HG03469 (cell line): ENCODE measurements around the gene FHAD1.
"Not testable (repeated sequence)": the region's sequence is repeated elsewhere in the genome, so short reads cannot be mapped to it uniquely, and the experiment has no call there.

Source experiments
- ATAC-seq: cut with Tn5 transposase; IDR thresholded peaks from one replicate; pipeline ENCODE4 v1.9.1; 2021; ENCODE audit warnings: mild to moderate bottlenecking, moderate library complexity, moderate number of reproducible peaks; ENCODE audit not compliant: unreplicated experiment

FHAD1 gene

DNA sequence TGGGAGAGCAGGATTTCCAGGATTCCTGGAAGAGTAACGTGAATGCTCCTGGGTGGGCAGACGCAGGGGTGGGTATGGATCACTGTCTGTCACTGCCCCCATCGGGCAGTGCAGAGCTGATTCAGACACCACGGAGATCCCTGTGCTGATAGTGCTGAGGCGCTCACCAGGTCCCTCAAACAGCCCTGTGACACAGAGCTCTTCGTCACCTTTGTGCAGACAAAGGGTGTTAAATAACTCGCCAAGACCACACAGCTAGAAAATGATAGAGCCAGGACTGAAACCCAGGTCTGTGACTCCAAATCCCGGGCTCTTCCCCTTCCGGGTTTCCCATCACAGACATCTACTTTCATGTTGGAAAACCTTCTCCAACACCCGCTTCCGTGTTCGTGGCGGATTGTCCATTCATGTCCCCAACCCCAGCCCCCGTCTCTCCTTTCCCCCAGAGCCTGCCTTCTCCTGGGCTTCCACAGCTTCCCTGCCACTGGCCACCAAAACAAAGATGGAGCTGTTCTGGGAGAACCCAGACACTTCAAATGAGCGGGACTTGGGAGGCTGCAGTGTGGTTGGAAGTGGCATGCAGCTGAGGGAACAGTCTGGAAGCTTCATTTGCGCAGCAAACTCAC lies 165.3 kb downstream of the FHAD1 start:
- no peak for ATAC-seq

DNA sequence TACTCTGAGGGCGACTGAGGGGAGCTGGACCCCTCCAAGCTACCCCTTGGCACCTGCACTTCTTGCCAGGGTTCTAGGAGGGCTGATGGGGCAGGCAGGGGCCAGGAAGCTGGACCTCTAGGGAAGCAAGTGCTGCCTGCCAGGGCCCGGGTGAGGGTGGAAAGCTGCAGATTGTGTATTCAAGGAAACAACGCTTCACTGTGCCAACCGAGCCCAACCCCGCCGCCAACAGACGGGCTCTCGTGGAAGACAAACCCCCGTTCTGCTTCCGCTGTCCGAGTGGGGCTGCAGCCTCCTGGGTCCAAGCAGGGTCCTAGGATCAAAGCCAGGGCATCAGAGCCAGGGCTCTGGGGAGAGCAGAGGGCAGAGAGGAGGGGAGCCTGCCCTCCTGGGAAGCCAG lies 165.8 kb downstream of the FHAD1 start:
- no peak for ATAC-seq

DNA sequence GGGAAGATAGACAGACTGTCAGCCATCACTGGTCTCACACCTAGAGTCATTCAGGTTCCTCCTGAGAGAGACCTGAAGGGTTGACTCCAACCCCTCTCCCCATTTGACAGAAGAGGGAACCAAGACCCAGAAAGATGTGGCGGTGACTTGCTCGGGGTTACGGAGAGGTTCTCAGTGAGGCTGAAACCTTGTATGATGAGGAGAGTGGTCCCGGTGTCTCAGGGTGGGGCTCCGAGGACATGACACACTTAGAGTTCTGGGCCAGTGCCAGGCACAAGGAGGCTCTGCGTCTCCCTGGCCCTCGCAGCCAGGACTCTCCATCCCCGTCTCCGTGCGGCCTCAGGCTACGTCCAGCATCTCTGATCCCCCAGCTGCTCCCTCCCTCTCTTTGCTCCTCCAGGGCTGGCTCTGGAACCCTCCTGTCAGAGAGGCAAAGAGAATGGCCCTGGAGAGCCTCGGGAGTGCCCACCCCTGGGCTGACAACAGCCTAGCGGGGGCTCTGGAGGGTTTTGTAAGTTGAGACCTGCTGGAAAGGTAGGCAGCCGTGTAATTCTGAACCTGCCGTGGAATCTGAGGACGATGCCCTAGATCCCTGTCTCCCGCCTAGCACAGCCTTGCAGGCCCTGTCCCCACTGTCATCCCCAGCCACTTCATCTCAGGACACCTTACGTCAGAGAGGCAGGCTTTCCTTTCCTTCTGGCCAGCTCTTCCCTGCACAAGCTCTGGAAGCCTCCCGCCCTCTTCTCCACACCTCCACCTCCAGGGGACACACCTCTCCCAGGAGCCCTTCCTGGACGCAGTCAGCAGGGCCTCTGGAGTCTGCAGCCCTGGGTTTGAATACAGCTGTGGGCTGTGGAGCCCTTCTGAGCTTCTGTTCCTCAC lies 166.8 kb downstream of the FHAD1 start:
- ATAC-seq: no peak

DNA sequence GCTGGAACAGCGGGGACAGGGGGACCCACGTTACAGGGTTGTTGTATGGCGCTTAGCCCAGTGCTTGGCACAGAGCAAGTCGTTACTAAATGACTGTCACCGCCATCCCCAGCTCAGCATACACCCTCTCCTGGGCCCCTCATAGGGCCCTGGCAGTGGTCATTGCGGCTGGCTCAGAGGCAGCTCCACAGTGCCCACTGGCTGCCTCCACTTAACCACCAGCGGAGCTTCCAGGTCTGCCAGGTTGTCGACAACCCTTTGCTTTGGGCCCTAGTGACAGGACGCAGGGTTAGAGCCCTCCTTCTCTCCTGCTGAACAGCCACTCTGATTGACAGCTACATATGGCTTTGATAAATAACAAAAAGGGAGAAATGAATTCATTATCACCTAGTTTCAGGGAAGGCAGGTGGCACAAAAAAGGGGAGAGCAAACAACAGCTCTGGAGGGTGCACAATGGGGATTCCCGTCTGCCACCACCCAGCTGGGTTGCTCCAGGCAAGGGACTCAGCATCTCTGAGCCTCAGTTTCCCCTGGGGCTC lies 167.5 kb downstream of the FHAD1 start:
- no peak for ATAC-seq

DNA sequence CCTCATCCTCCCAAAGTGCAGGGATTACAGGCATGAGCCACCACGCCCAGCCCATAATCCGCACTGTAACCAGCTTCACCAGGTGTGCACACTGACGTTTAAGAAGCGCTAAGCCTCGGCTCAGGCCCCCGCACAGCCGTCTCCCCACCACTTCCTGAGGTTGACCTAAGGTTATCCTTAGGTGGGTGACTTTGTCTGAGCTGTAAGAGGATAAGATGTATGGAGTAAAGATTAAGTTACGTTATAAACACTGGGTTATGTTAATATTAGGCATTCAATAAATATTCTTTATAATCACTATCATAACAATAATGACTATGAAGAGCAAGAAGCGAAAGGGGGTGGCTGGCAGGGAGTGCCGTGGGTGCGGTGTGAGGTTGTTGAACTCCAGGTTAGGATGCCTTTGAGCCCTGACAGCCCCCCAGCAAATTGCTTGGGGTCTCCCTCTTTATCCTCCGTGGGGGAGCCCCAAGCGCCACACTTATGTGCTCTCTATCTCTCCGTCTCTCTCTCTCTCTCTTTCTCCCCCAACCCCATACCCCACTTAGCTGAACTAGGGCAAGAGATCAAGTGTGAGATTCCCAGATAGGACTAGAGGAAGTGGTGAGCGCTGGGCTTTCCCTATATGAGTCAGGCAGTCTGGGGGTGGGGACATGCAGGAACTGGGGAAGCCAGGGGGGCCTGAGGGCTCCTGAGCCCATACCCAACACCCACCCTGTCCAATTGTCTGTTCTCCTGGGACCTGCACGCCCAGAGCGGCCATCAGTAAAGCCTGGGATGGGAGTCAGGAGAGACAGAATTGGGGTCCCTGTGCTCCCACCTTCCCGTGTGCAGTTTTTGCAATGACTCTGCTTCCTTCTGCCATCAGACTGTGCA lies 170.3 kb downstream of the FHAD1 start:
- ATAC-seq: no peak

DNA sequence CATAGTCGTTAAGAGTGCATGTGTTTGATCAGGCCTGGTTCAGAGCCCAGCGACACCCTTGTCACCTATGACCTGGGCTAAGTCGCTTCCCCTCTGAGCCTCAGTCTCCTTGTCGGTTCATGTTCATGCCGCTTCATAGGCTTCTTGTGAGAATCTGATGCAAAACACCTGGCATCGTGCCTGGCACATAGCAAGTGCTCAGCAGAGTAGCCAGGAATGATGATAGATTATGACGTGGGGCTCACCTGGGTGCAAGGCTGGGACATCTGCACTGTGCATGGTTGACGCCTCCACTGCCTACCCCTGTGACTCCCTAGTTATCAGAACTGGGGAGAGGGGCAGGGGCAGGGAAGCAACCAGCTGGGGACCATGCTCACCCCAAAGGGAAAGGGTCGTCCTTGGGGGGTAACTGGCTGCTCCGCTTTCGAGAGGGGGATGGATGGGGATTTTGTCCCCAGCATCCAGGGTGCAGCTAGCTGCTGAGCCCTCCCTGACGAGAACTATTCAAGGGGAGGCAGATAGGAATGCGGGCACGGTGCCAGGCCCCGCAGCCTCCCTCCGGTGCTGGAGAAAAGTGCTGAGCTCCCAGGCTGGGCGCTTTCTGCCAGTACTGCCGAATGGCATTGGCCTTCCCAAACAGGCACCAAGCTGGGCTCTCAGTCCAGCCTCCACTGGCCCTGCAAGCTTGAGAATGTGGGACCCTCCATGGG lies 171.9 kb downstream of the FHAD1 start:
- no peak for ATAC-seq

DNA sequence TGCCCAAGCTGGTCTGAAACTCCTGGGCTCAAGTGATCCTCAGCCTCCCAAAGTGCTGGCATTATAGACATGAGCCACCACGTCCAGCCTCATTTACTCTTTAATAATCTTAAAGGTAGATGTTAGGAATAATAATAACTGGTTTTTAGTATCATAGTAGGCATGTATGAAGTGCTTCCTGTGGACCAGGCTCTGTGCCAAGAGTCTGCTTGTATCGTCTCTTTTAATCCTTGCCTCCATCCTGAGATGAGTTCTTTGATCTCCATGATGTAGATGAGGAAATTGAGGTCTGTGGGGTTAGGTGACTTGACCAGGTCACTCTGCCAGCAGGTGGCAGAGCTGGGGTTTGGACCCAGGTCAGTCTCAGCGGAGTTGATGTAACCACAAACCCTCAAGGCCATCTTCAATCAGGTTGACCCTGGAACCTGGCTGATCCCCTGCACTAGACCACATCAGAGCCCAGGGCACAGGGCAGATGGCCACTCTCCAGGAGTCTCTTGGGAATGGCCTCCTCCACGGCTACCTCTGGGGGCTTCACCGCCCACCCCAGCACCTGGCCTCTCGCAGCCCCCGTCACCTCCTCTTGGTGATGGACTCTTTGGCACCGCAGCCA lies 173.9 kb downstream of the FHAD1 start:
- no peak for ATAC-seq

DNA sequence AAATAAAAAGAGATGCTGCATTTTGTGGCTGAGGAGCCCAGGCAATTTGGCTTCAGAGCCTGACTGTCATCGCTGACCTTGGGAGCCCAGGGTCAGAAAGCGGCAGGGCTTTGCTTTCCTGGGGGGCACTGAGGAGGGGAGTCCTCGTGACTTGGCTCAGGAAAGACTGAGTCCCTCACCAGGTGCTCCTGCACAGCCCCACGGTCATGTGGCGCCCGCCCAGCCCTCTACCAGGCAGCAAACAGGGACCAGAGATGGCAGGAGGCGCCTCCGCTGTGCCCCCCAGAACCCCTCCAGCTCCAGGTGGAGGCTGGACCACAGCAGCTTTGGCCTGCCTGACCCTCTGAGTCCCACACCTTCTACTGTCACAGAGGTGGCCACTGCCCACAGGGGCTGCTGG lies 175.8 kb downstream of the FHAD1 start:
- ATAC-seq: no peak

DNA sequence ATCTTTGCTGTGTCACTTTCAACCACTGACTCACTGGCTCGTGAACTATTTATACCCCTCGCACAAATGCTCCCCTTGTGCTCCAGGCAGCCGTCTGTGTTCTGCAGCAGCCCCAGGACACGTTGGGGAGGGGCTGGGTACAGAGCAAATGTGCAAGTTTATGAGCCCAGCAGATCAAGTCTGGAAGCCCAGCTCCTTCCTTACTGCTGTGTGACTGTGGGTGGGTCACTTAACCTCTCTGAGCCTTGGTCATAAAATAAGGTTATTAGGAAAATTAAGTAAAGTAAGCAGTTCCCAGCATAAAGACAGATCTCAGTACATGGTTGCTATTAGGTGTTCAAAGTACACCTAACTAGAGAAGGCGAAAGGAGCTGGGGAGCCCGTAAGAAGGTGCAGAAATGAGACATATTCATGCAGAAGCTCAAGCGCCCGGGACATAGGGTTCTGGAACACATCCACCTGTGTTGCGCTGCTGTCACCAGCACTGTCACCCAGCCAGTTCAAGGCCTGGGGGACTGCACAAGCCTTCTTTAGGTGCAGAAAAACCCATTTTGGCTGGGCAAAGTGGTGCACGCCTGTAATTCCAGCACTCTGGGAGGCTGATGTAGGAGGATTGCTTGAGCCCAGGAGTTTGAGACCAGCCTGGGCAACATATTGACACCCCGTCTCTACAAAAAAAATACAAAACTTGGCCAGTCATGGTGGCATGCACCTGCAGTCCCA lies 176.5 kb downstream of the FHAD1 start:
- ATAC-seq: no peak

DNA sequence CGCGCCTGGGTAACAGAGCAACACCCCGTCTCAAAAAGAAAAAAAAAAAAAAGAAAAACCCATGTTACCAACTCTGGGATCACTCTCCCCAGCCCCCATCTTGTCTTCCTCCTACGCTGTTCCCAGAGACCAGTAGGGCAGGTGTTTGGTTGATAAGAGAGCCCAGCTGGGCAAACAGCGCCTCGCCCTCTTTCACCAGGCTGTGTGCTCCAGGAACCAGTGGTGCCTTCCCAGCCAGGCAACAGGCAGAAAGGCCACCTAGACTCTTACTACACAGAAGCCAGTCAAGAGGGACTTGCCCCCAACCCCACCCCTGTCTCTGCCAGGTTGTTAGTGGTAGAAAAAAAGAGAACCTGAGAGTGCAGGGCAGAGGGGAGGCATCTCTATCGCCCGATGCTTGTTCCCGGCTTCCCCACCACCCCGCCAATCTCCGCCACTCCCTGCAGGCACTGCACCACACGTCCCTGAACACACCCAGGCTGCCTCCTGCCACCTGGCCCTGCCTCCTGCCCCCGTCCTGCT lies 177.2 kb downstream of the FHAD1 start:
- no peak for ATAC-seq

DNA sequence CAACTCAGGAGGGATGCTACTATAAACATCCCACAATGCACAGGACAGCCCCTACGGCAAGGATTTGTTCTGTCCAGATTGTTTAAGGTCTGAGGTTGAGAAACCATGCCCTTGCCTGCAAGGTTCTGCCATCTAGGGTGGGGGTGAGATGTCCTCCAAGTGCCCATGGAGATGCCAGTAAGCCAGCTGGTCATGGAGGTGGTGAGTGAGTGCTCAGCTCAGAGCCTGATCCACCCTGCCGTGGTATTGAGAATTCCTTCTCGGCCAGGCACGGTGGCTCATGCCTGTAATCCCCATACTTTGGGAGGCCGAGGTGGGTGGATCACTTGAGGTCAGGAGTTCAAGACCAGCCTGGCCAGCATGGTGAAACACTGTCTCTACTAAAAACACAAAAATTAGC lies 178.0 kb downstream of the FHAD1 start:
- no peak for ATAC-seq

DNA sequence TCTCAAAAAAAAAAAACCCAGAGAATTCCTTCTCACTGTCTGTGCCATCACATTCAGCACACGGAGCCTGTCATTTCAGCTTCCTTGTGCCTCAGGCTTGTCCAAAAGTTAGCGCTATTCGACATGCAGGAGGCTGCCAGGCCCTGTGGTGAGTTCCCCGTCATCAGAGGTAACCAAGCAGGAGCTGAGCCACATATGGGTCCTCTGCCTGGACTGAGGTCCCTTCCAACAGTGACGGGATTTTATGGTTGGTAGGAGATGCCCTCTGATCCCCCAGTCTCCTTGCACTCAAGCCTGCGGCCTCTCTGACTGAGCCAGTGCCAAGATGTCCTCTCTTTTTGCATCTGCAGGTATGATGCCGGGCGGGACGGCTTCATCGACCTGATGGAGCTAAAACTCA lies 178.5 kb downstream of the FHAD1 start:
- no peak for ATAC-seq

DNA sequence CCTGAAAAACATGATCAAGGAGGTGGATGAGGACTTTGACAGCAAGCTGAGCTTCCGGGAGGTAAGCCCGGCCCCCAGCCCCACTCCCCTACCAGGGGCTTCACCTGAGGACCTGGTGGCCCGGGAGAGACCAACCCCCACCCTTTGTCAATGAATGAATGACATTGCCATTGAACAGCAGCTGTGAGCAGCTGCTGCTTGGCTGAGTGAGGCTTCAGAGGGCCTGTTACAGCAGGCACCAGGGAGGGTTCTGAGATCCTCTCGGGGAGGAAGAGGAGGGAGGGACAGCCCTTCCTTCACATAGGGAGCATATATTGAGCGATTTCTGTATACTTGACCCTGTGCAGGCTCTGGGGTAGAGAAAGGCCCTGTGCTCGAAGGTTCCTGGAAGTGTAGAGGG lies 178.9 kb downstream of the FHAD1 start:
- no peak for ATAC-seq

DNA sequence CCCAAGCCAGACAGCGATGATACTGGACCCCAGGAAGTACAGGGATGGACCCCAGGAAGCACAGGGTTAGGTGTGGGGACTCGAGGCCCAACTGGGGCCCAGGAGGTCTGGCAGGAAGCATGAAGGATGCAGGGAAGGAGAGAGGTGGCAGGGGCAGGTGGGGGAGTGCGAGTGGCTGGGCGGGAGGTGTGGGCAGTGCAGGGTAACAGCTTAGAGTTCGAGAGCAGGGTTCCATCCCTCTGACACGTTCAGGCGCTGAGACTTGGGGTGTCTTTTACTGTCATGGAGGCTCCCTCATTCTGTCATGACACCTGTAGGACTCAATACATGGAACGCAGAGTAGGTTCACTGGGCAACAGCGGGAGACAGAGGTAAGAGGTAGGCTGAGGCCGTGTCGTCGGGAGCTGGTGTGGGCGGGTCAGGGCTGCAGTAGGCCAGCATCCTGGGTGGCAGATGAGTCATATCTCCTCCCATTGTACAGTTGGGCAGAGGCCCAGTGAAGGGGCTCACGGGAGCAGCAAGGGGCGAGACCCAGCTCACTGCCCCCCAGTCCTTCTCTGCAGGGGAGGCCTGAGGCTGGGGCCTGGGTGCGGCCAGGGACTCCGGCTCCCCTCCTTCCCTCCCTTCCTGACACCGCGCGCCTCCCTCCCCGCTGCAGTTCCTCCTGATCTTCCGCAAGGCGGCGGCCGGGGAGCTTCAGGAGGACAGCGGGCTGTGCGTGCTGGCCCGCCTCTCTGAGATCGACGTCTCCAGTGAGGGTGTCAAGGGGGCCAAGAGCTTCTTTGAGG lies 179.7 kb downstream of the FHAD1 start:
- no peak for ATAC-seq

DNA sequence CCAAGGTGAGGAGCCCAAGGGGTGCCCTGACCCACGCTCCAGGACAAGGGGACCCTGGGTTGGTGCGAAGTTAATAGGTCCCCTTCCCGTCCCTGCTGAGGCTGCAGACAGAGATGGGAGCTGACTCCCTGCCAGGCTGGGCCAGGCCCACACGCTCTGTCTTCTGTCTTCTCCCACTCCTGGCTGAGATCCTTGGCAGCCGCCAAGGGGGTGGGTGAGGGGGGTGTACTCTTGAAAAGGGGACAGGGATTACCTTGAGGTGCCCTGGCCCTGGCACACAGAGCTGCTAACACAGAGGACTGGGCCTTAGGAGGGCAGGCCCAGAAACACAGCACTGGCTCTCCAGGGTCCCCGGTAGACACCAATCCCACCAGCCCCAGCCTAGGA lies 180.2 kb downstream of the FHAD1 start:
- ATAC-seq: no peak

DNA sequence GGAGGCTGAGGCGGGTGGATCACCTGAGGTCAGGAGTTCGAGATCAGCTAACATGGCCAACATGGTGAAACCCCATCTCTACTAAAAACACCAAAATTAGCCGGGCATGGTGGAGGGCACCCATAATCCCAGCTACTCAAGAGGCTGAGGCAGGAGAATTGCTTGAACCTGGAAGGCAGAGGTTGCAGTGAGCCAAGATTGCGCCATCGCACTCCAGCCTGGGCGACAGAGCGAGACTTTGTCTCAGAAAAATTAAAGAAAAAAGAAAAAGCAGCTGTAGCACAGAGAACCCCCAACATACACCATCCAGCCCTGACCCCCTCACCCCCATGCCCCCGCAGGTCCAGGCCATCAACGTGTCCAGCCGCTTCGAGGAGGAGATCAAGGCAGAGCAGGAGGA lies 181.2 kb downstream of the FHAD1 start:
- ATAC-seq: not testable (repeated sequence)

DNA sequence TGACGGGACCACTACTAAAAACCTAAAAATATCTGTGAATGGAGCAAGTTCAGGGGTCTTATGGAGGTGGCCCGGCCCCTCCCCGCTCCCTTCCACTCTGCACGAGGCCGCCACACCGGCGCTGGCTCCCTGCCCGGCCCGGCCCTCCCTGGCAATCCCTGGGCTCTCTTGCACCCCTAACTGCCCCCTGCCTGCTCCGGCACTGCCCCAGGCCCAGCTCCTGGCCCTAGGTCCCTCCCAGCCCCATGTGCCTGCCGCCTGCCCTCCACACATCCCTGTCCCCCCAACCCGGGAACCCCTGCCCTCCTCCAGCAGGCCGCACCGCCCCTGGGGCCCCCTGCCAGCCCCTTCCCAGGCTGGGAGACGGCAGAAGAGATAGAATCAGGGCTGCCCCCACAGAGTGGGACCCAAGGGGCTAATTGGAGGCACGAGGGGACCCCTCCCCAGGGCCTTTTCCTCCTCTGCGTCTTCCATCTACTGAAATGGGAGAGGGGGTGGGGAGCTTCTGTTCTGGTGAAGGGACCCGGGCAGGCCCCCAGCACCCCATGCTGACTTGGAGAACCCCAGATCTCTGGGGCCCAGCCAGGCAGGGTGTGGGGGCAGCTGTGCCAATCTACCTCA lies 181.9 kb downstream of the FHAD1 start:
- no peak for ATAC-seq

DNA sequence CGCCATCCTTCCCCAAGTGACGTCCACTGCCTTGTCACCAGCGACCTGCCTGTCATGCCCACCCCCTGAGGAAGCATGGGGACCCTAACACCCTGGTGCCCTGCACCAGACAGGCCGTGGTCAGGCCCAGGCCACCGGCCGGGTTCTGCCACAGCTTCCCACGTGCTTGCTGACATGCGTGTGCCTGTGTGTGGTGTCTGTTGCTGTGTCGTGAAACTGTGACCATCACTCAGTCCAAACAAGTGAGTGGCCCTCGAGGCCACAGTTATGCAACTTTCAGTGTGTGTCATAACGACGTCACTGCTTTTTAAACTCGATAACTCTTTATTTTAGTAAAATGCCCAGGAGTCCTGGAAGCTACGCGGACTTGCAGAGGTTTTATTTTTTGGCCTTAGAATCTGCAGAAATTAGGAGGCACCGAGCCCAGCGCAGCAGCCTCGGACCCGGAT lies 182.7 kb downstream of the FHAD1 start:
- no peak for ATAC-seq
